Neural cell (in vitro differentiated cells): ENCODE data around the gene EMCN. TPM values are rescaled to one million over a fixed set of nuclear protein-coding genes. Genes with fewer than 3 reads are reported as not detected.

Experiments
- H2AFZ ChIP-seq: fragments of 200-600, 300-800 bp; sonication (generic), shearing (Covaris generic); 2 replicates; pipeline ENCODE4 v1.6.0; 2014; ENCODE audit warnings: low read depth, mild to moderate bottlenecking, antibody characterized with exemption, low read length, moderate library complexity
- H3F3A ChIP-seq: fragments of 200-600 bp; shearing (Covaris generic); 2 replicates; pipeline ENCODE4 v1.6.1; 2016; ENCODE audit warnings: mild to moderate bottlenecking, moderate library complexity, mixed read lengths, antibody characterized with exemption, low read length; ENCODE audit not compliant: insufficient read depth, poor library complexity, severe bottlenecking
- H3K27ac ChIP-seq: fragments of 200-600, 300-800 bp; sonication (generic), shearing (Covaris generic); 2 replicates; pipeline ENCODE4 v1.5.1; 2014; ENCODE audit warnings: mild to moderate bottlenecking, low read length, moderate library complexity
- H3K27me3 ChIP-seq: fragments of 300-800, 200-600 bp; sonication (generic), shearing (Covaris generic); 2 replicates; pipeline ENCODE4 v1.6.0; 2014; ENCODE audit warnings: mild to moderate bottlenecking, low read depth, low read length, moderate library complexity; ENCODE audit not compliant: insufficient read depth
- H3K36me3 ChIP-seq: fragments of 300-800, 200-600 bp; sonication (generic), shearing (Covaris generic); 2 replicates; pipeline ENCODE4 v1.5.1; 2014; ENCODE audit warnings: mild to moderate bottlenecking, antibody characterized with exemption, low read length, moderate library complexity; ENCODE audit not compliant: insufficient read depth
- H3K4me2 ChIP-seq: fragments of 300-800, 200-600 bp; sonication (generic), shearing (Covaris generic); 2 replicates; pipeline ENCODE4 v1.6.0; 2014; ENCODE audit warnings: mild to moderate bottlenecking, low read length
- H3K4me3 ChIP-seq: fragments of 300-800, 200-600 bp; sonication (generic), shearing (Covaris generic); 2 replicates; pipeline ENCODE4 v1.5.1; 2014; ENCODE audit warnings: mild to moderate bottlenecking, low read length, moderate library complexity
- H3K79me2 ChIP-seq: fragments of 200-600 bp; shearing (Covaris generic); replicated peaks from 2 replicates; pipeline ENCODE4 v1.6.0; 2014; ENCODE audit warnings: mild to moderate bottlenecking, low read length, moderate library complexity; ENCODE audit not compliant: insufficient read depth
- H3K9ac ChIP-seq: fragments of 300-800, 200-600 bp; sonication (generic), shearing (Covaris generic); 2 replicates; pipeline ENCODE4 v1.6.1; 2016; ENCODE audit warnings: mild to moderate bottlenecking, low read length, mixed read lengths
- H3K9me2 ChIP-seq: fragments of 200-600 bp; shearing (Covaris generic); 2 replicates; pipeline ENCODE4 v1.6.1; 2016; ENCODE audit warnings: mild to moderate bottlenecking, low read length, mixed read lengths; ENCODE audit not compliant: insufficient read depth
- H3K9me3 ChIP-seq: fragments of 200-600, 300-800 bp; sonication (generic), shearing (Covaris generic); 2 replicates; pipeline ENCODE4 v1.6.1; 2016; ENCODE audit warnings: mild to moderate bottlenecking, mixed run types, low read length, moderate library complexity, mixed read lengths
- H4K20me1 ChIP-seq: fragments of 200-600 bp; shearing (Covaris generic); 2 replicates; pipeline ENCODE4 v1.6.1; 2016; ENCODE audit warnings: mild to moderate bottlenecking, mixed run types; ENCODE audit not compliant: insufficient read depth
- EP300 ChIP-seq: fragments of 450-650 bp; conservative IDR thresholded peaks from 2 replicates; pipeline ENCODE4 v1.6.1; 2014; ENCODE audit warnings: antibody characterized with exemption, mild to moderate bottlenecking, moderate library complexity; ENCODE audit not compliant: poor library complexity, severe bottlenecking
- EZH2 ChIP-seq: fragments of 200-600, 300-800 bp; shearing (Covaris generic), sonication (generic); IDR thresholded peaks from 2 replicates; pipeline ENCODE4 v1.6.1; 2014; ENCODE audit warnings: antibody characterized with exemption, low read length, borderline replicate concordance, mild to moderate bottlenecking; ENCODE audit not compliant: insufficient read depth, poor library complexity, severe bottlenecking
- MXI1 ChIP-seq: fragments of 450-650 bp; conservative IDR thresholded peaks from 2 replicates; pipeline ENCODE4 v1.6.1; 2014; ENCODE audit warnings: antibody characterized with exemption, mild to moderate bottlenecking; ENCODE audit not compliant: poor library complexity, severe bottlenecking
- POLR2AphosphoS5 ChIP-seq: IDR thresholded peaks from 2 replicates; pipeline ENCODE4 v1.6.1; 2012
- RAD21 ChIP-seq: fragments of 450-650 bp; conservative IDR thresholded peaks from 2 replicates; pipeline ENCODE4 v1.6.1; 2014; ENCODE audit warnings: antibody characterized with exemption, mild to moderate bottlenecking, moderate library complexity
- REST ChIP-seq: IDR thresholded peaks from 2 replicates; pipeline ENCODE4 v1.6.1; 2012; ENCODE audit warnings: borderline replicate concordance
- SMC3 ChIP-seq: fragments of 450-650 bp; conservative IDR thresholded peaks from 2 replicates; pipeline ENCODE4 v1.6.1; 2014; ENCODE audit warnings: antibody characterized with exemption, mild to moderate bottlenecking, moderate library complexity; ENCODE audit not compliant: poor library complexity
- TAF1 ChIP-seq: IDR thresholded peaks from 2 replicates; pipeline ENCODE4 v1.6.1; 2012; ENCODE audit warnings: low read depth
- polyA plus RNA-seq: library from polyadenylated mRNA; depleted of rRNA; stranded (reverse); fragments of >200 nt; gene quantifications from 2 replicates; pipeline ENCODE4 v1.2.3, GENCODE V29; 2014
- TF ChIP-seq, protein P1 (sequence below): fragments of 450-650 bp; IDR thresholded peaks from 2 replicates; pipeline ENCODE4 v1.5.1; 2014; ENCODE audit warnings: antibody characterized with exemption, mild to moderate bottlenecking, moderate library complexity; ENCODE audit not compliant: poor library complexity, severe bottlenecking

The EMCN gene
- polyA plus RNA-seq, 1 donor from 2014 or later = 0.77 TPM

DNA sequence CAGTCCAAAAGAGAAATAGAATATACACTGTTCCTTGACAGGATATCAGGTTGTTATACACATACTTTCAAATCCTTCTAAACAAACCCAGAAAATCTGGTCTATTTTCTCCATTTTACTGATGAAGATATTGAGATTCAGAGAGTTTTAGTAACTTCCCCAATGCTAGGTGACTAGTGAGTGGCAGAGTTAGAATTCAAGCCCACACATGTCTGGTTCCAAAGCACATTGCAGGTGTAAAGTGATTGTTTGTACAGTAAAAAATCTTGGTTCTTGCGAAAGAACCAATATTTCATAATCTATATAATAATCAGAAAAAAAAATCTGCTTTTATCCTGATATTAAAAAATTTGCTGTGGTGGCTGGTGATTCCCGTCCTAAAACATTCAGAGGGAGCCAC is 39.5 kb upstream of the EMCN start:
- Histone ChIP-seq H3K27ac (no peak overlapping the region), H3K4me3 (no peak overlapping the region), H4K20me1 (no peaks in the 10 kb centered on the region), H3F3A (no peaks in the 10 kb centered on the region), H3K79me2 (no peaks in the 10 kb centered on the region), H3K9me2 (no peaks in the 10 kb centered on the region), H3K4me2 (no peak overlapping the region), H3K27me3 (no peaks in the 10 kb centered on the region), H2AFZ (no peak overlapping the region), H3K36me3 (no peaks in the 10 kb centered on the region), H3K9me3 (no peaks in the 10 kb centered on the region), H3K9ac (no peak overlapping the region)
- no peak for TF ChIP-seq TAF1
- TF ChIP-seq POLR2AphosphoS5 = no peak
- no peak for TF ChIP-seq EP300
- TF ChIP-seq EZH2 = no peak
- TF ChIP-seq SMC3 = no peak
- no peak for TF ChIP-seq MXI1
- no peak for TF ChIP-seq RAD21
- TF ChIP-seq REST = no peak
- TF ChIP-seq, protein P1, sequence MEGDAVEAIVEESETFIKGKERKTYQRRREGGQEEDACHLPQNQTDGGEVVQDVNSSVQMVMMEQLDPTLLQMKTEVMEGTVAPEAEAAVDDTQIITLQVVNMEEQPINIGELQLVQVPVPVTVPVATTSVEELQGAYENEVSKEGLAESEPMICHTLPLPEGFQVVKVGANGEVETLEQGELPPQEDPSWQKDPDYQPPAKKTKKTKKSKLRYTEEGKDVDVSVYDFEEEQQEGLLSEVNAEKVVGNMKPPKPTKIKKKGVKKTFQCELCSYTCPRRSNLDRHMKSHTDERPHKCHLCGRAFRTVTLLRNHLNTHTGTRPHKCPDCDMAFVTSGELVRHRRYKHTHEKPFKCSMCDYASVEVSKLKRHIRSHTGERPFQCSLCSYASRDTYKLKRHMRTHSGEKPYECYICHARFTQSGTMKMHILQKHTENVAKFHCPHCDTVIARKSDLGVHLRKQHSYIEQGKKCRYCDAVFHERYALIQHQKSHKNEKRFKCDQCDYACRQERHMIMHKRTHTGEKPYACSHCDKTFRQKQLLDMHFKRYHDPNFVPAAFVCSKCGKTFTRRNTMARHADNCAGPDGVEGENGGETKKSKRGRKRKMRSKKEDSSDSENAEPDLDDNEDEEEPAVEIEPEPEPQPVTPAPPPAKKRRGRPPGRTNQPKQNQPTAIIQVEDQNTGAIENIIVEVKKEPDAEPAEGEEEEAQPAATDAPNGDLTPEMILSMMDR = no peak

- Histone ChIP-seq H3K4me3 (no peak overlapping the region), H3K27me3 (no peaks in the 10 kb centered on the region), H3K27ac (no peak overlapping the region), H3K9me3 (no peaks in the 10 kb centered on the region), H3F3A (no peaks in the 10 kb centered on the region), H2AFZ (no peak overlapping the region), H3K9ac (no peak overlapping the region), H4K20me1 (no peaks in the 10 kb centered on the region), H3K9me2 (no peaks in the 10 kb centered on the region), H3K4me2 (no peak overlapping the region), H3K36me3 (no peaks in the 10 kb centered on the region), H3K79me2 (no peaks in the 10 kb centered on the region)
- TF ChIP-seq, protein P1 = no peak
- TF ChIP-seq EZH2 (no peak), SMC3 (no peak), EP300 (no peak), POLR2AphosphoS5 (no peak), RAD21 (no peak), TAF1 (no peak), MXI1 (no peak), REST (no peak)
Measured at GRCh38 chr4:100555611-100556337, 38.0 kb upstream of the EMCN start.
